ENCODE data around the gene PRKRA.

PRKRA gene

GRCh38 chr2:178496049-178496448 lies 45.1 kb upstream of the PRKRA start:
- TF ChIP-seq EZH2phosphoT487 (IDR thresholded peaks at IDR 0.05; ENCODE audit: borderline replicate concordance) (no peak), CTCF (conservative IDR thresholded peaks at IDR 0.05; ENCODE audit: low read length) (no peak; the same call in 1 of the 2 replicates)
- Histone ChIP-seq H3K79me2 (ENCODE audit: insufficient read depth, low read length) (no peaks in the 10 kb centered on the region), H3K9ac (ENCODE audit: low read depth, low read length, poor library complexity, severe bottlenecking) (no peak overlapping the region), H3K4me1 (ENCODE audit: insufficient read depth, low read length, poor library complexity, severe bottlenecking) (peaks cover 8% of the 10 kb centered on the region), H3K9me2 (replicated peaks; ENCODE audit: low read depth, low read length) (no peaks in the 10 kb centered on the region), H3K4me2 (ENCODE audit: low read depth, low read length, poor library complexity, severe bottlenecking) (no peak overlapping the region), H3K4me3 (ENCODE audit: low read length, poor library complexity, severe bottlenecking) (no peak overlapping the region), H3F3A (ENCODE audit: low read depth) (no peaks in the 10 kb centered on the region), H3K9me3 (ENCODE audit: insufficient read depth, low read depth, low read length) (no peaks in the 10 kb centered on the region), H3K36me3 (ENCODE audit: insufficient read depth, low read length) (peaks cover 77% of the 10 kb centered on the region), H3K27me3 (ENCODE audit: insufficient read depth, low read length, poor library complexity, severe bottlenecking) (no peaks in the 10 kb centered on the region), H2AFZ (ENCODE audit: low read length) (no peak overlapping the region), H4K20me1 (ENCODE audit: insufficient read depth, low read length, poor library complexity, severe bottlenecking) (peaks cover 3% of the 10 kb centered on the region)

- Histone ChIP-seq H3K9me3 (ENCODE audit: insufficient read depth, low read depth, low read length) (no peaks in the 10 kb centered on the region), H3K27me3 (ENCODE audit: insufficient read depth, low read length, poor library complexity, severe bottlenecking) (no peaks in the 10 kb centered on the region), H4K20me1 (ENCODE audit: insufficient read depth, low read length, poor library complexity, severe bottlenecking) (peaks cover 11% of the 10 kb centered on the region), H3K4me3 (ENCODE audit: low read length, poor library complexity, severe bottlenecking) (no peak overlapping the region), H2AFZ (ENCODE audit: low read length) (no peak overlapping the region), H3K4me2 (ENCODE audit: low read depth, low read length, poor library complexity, severe bottlenecking) (no peak overlapping the region), H3K9me2 (replicated peaks; ENCODE audit: low read depth, low read length) (no peaks in the 10 kb centered on the region), H3K36me3 (ENCODE audit: insufficient read depth, low read length) (peaks cover 66% of the 10 kb centered on the region; the same call in 1 of the 2 replicates), H3K9ac (ENCODE audit: low read depth, low read length, poor library complexity, severe bottlenecking) (no peak overlapping the region), H3F3A (ENCODE audit: low read depth) (no peaks in the 10 kb centered on the region), H3K4me1 (ENCODE audit: insufficient read depth, low read length, poor library complexity, severe bottlenecking) (peaks cover 21% of the 10 kb centered on the region), H3K79me2 (ENCODE audit: insufficient read depth, low read length) (peaks cover 34% of the 10 kb centered on the region)
- TF ChIP-seq EZH2phosphoT487 (IDR thresholded peaks at IDR 0.05; ENCODE audit: borderline replicate concordance), result no peak
Observed at GRCh38 chr2:178491612-178492011, 40.6 kb upstream of the PRKRA start.

DNA sequence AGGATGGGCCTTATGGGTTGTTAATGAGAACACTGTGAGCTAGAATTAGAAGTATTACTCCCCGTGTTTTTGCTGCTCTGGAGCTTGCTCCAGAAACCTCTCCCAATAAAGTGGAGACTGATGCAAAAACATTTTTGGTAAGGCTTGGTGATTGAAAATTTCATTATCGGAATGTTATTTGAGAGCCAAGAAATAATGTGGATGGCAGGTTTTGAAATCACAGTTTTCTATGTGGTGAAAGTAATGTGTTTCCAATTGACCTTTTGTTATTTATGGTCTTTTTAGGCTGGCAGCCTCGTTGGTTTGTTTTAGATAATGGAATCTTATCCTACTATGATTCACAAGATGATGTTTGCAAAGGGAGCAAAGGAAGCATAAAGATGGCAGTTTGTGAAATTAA lies 34.4 kb upstream of the PRKRA start:
- H3K4me3 ChIP-seq (ENCODE audit: low read length, poor library complexity, severe bottlenecking), result peak overlapping the region; percentile 90
- H3F3A ChIP-seq (ENCODE audit: low read depth), result no peaks in the 10 kb centered on the region; the same call in 1 of the 2 replicates
- H3K4me1 ChIP-seq (ENCODE audit: insufficient read depth, low read length, poor library complexity, severe bottlenecking), result peaks cover 77% of the 10 kb centered on the region
- no peaks in the 10 kb centered on the region for H3K9me3 ChIP-seq (ENCODE audit: insufficient read depth, low read depth, low read length)
- TF ChIP-seq EZH2phosphoT487 (IDR thresholded peaks at IDR 0.05; ENCODE audit: borderline replicate concordance) (no peak), CTCF (conservative IDR thresholded peaks at IDR 0.05; ENCODE audit: low read length) (no peak)
- H3K79me2 ChIP-seq (ENCODE audit: insufficient read depth, low read length), result peaks cover 96% of the 10 kb centered on the region
- no peaks in the 10 kb centered on the region for H3K27me3 ChIP-seq (ENCODE audit: insufficient read depth, low read length, poor library complexity, severe bottlenecking)
- H2AFZ ChIP-seq (ENCODE audit: low read length), result no peak overlapping the region
- H3K36me3 ChIP-seq (ENCODE audit: insufficient read depth, low read length), result peaks cover 10% of the 10 kb centered on the region; the same call in 1 of the 2 replicates
- H3K9ac ChIP-seq (ENCODE audit: low read depth, low read length, poor library complexity, severe bottlenecking), result peak overlapping the region; percentile 25
- peak overlapping the region; percentile 77 for H3K4me2 ChIP-seq (ENCODE audit: low read depth, low read length, poor library complexity, severe bottlenecking)
- H3K9me2 ChIP-seq (replicated peaks; ENCODE audit: low read depth, low read length), result no peaks in the 10 kb centered on the region
- H4K20me1 ChIP-seq (ENCODE audit: insufficient read depth, low read length, poor library complexity, severe bottlenecking), result peaks cover 65% of the 10 kb centered on the region
